ENCODE data around the gene MTMR1. TPM values are rescaled to one million over a fixed set of nuclear protein-coding genes. Genes with fewer than 3 reads are reported as not detected.

Gene MTMR1
- total and polyA plus RNA-seq, 2 donors (not counting 3 experiments of a cell fraction or from before 2014, with no cell fraction given) = 17.1 to 20.3 TPM

GRCh38 chrX:150680974-150681373 is 12.2 kb upstream of the MTMR1 start:
- DNase-seq (ENCODE audit: low read depth, low spot score) (peak; percentile 28), FAIRE-seq (peak; percentile 21)
- no peaks in the 10 kb centered on the region for H3K27me3 ChIP-seq (ENCODE audit: control insufficient read depth in 2 of 2, insufficient read depth in 2 of 2, low read length in 2 of 2)

GRCh38 chrX:150683112-150683511 is 10.1 kb upstream of the MTMR1 start:
- TF ChIP-seq POLR2AphosphoS5 (IDR thresholded peaks at IDR 0.05; ENCODE audit: insufficient read depth, low read depth, low read length) (no peak), CTCF (IDR thresholded peaks at IDR 0.05; ENCODE audit: extremely low read depth in 1 of 2, insufficient read depth in 1 of 2, low read depth in 1 of 2, low read length in 2 of 2) (no peak), FOS (IDR thresholded peaks at IDR 0.05; ENCODE audit: borderline replicate concordance, insufficient read depth, low read length) (no peak), MAX (IDR thresholded peaks at IDR 0.05; ENCODE audit: insufficient read depth, insufficient read length) (no peak), JUN (IDR thresholded peaks at IDR 0.05; ENCODE audit: borderline replicate concordance, insufficient read depth, insufficient read length, low read depth) (no peak), GATA2 (IDR thresholded peaks at IDR 0.05; ENCODE audit: insufficient read depth, insufficient read length, low read depth, low read length) (no peak)

More at GRCh38 chrX:150680974-150681373, 12.2 kb upstream of the MTMR1 start:
- H3K4me2 ChIP-seq (ENCODE audit: insufficient read depth, low read length) = no peak overlapping the region
- no peak overlapping the region for H3K4me3 ChIP-seq (replicated peaks in 1 of 3; ENCODE audit: insufficient read depth in 1 of 3, low read depth in 1 of 3, low read length in 3 of 3)
- TF ChIP-seq CTCF (IDR thresholded peaks at IDR 0.05; ENCODE audit: extremely low read depth in 1 of 2, insufficient read depth in 1 of 2, low read depth in 1 of 2, low read length in 2 of 2) (peak; percentile 7 to 21), GATA2 (IDR thresholded peaks at IDR 0.05; ENCODE audit: insufficient read depth, insufficient read length, low read depth, low read length) (no peak)
- no peaks in the 10 kb centered on the region for H4K20me1 ChIP-seq (replicated peaks; ENCODE audit: control insufficient read depth, extremely low read depth, insufficient read depth, low read length)
- dilution Hi-C loops (cut with MboI; ENCODE audit: extremely low pct_ligation_motif_present, low sequenced_read_pairs) (no loop called here), intact Hi-C loops (cut with micrococcal nuclease) (loop anchor here (1.0 to 2.0 kb wide), 2 partner anchors 315 to 718 kb away; no protein-coding TSS in a partner anchor)
- no peaks in the 10 kb centered on the region for H3K4me1 ChIP-seq (ENCODE audit: control insufficient read depth, extremely low read depth, insufficient read depth, low read length)
- POLR2A ChIA-PET = no interaction called here
- H3K9me1 ChIP-seq (replicated peaks; ENCODE audit: control insufficient read depth, extremely low read depth, insufficient read depth, low read length) = no peaks in the 10 kb centered on the region
- no peaks in the 10 kb centered on the region for H3K79me2 ChIP-seq (ENCODE audit: control insufficient read depth, insufficient read depth, low read length)
- no TSS peak for BruUV-seq (replicated peaks)
- CTCF ChIA-PET = interaction anchor here (0.6 to 3.6 kb wide), 4 partner anchors 11 to 731 kb away, joined by 3 to 12 read pairs (median 3); no protein-coding TSS in a partner anchor
- H3K27ac ChIP-seq (ENCODE audit: insufficient read depth, low read depth, low read length) = no peak overlapping the region
- no peak overlapping the region for H2AFZ ChIP-seq (ENCODE audit: low read depth, low read length)
- no peaks in the 10 kb centered on the region for H3K9me3 ChIP-seq (replicated peaks; ENCODE audit: control insufficient read depth, insufficient read depth, low read length)
- no peaks in the 10 kb centered on the region for H3K36me3 ChIP-seq (ENCODE audit: control insufficient read depth in 2 of 2, extremely low read depth in 1 of 2, insufficient read depth in 2 of 2, low read length in 2 of 2)
- H3K9ac ChIP-seq (replicated peaks; ENCODE audit: extremely low read depth, insufficient read depth, low read length) = no peak overlapping the region

More at GRCh38 chrX:150683112-150683511, 10.1 kb upstream of the MTMR1 start:
- no peak overlapping the region for H3K4me3 ChIP-seq (replicated peaks in 1 of 3; ENCODE audit: insufficient read depth in 1 of 3, low read depth in 1 of 3, low read length in 3 of 3)
- no peaks in the 10 kb centered on the region for H3K36me3 ChIP-seq (ENCODE audit: control insufficient read depth in 2 of 2, extremely low read depth in 1 of 2, insufficient read depth in 2 of 2, low read length in 2 of 2)
- intact Hi-C loops (cut with micrococcal nuclease) = loop anchor here (1.0 kb wide), 1 partner anchor 34 kb away; no protein-coding TSS in a partner anchor
- no peak overlapping the region for H3K4me2 ChIP-seq (ENCODE audit: insufficient read depth, low read length)
- H3K9ac ChIP-seq (replicated peaks; ENCODE audit: extremely low read depth, insufficient read depth, low read length) = no peak overlapping the region
- ChIA-PET CTCF (interaction anchor here (0.7 to 1.6 kb wide), 16 partner anchors 9 to 319 kb away, joined by 3 to 29 read pairs (median 4); partner anchors contain the start of gene MTMR1), POLR2A (no interaction called here)
- no peak overlapping the region for H3K27ac ChIP-seq (ENCODE audit: insufficient read depth, low read depth, low read length)
- BruUV-seq (replicated peaks) = no TSS peak
- no peaks in the 10 kb centered on the region for H4K20me1 ChIP-seq (replicated peaks; ENCODE audit: control insufficient read depth, extremely low read depth, insufficient read depth, low read length)
- no peaks in the 10 kb centered on the region for H3K27me3 ChIP-seq (ENCODE audit: control insufficient read depth in 2 of 2, insufficient read depth in 2 of 2, low read length in 2 of 2)
- H3K4me1 ChIP-seq (ENCODE audit: control insufficient read depth, extremely low read depth, insufficient read depth, low read length) = no peaks in the 10 kb centered on the region
- H2AFZ ChIP-seq (ENCODE audit: low read depth, low read length) = no peak overlapping the region
- FAIRE-seq (peak; percentile 15), DNase-seq (ENCODE audit: low read depth, low spot score) (no peak)
- dilution Hi-C loops (cut with MboI; ENCODE audit: extremely low pct_ligation_motif_present, low sequenced_read_pairs) = no loop called here
- H3K9me3 ChIP-seq (replicated peaks; ENCODE audit: control insufficient read depth, insufficient read depth, low read length) = no peaks in the 10 kb centered on the region
- no peaks in the 10 kb centered on the region for H3K79me2 ChIP-seq (ENCODE audit: control insufficient read depth, insufficient read depth, low read length)
- no peaks in the 10 kb centered on the region for H3K9me1 ChIP-seq (replicated peaks; ENCODE audit: control insufficient read depth, extremely low read depth, insufficient read depth, low read length)

Measured in endothelial cell of umbilical vein (primary cell).